ENCODE data around the gene SPOUT1.
"Not testable (repeated sequence)": the region's sequence is repeated elsewhere in the genome, so short reads cannot be mapped to it uniquely, and the experiment has no call there.

- not testable (repeated sequence) for TF ChIP-seq YY1 (IDR thresholded peaks at IDR 0.05; ENCODE audit: extremely low read depth, insufficient replicate concordance, low read depth, low read length); CTCF (IDR thresholded peaks at IDR 0.05 in 2 of 3, conservative IDR thresholded peaks at IDR 0.05 in 1 of 3; ENCODE audit: borderline replicate concordance in 1 of 3, insufficient read depth in 1 of 3, low read depth in 2 of 3, low read length in 2 of 3); TCF7L2 (IDR thresholded peaks at IDR 0.05; ENCODE audit: borderline replicate concordance, extremely low read depth, insufficient read depth, insufficient read length)
Measured at GRCh38 chr9:128843171-128843570, 13.6 kb upstream of the SPOUT1 start.

Data from HCT116 (cell line).